GM23338 (cell line): ENCODE measurements around the gene ABCA5. TPM values are rescaled to one million over a fixed set of nuclear protein-coding genes. Genes with fewer than 3 reads are reported as not detected.

Source experiments
- ATAC-seq: fragments of 200-7000 bp; cut with Tn5 transposase; 3 replicates; pipeline ENCODE4 v1.9.1; 2020
- DNase-seq: peaks from one replicate; pipeline ENCODE4 v3.0.0-alpha.2; 2015; ENCODE audit warnings: low spot score
- H2AFZ ChIP-seq: fragments of 200-600 bp; sonication (generic); 2 replicates; pipeline ENCODE4 v1.8.0; 2016; ENCODE audit warnings: antibody characterized with exemption, mild to moderate bottlenecking, moderate library complexity
- H3F3A ChIP-seq: fragments of 200-600 bp; sonication (generic); replicated peaks from 2 replicates; pipeline ENCODE4 v1.8.0; 2017; ENCODE audit warnings: antibody characterized with exemption, mixed run types, low read depth
- H3K27ac ChIP-seq: fragments of 200-600 bp; sonication (generic); 2 replicates; pipeline ENCODE4 v1.6.1; 2016; ENCODE audit warnings: low read depth
- H3K27me3 ChIP-seq: fragments of 200-600 bp; sonication (generic); 2 replicates; pipeline ENCODE4 v1.8.0; 2016; ENCODE audit warnings: mild to moderate bottlenecking, mixed run types, moderate library complexity; ENCODE audit not compliant: insufficient read depth
- H3K36me3 ChIP-seq: fragments of 200-600 bp; sonication (generic); 2 replicates; pipeline ENCODE4 v1.8.0; 2016; ENCODE audit warnings: mild to moderate bottlenecking; ENCODE audit not compliant: insufficient read depth
- H3K4me1 ChIP-seq: fragments of 200-600 bp; sonication (generic); 2 replicates; pipeline ENCODE4 v1.8.0; 2016; ENCODE audit warnings: mild to moderate bottlenecking, moderate library complexity; ENCODE audit not compliant: insufficient read depth
- H3K4me2 ChIP-seq: fragments of 200-600 bp; sonication (generic); 2 replicates; pipeline ENCODE4 v1.7.1; 2017; ENCODE audit warnings: mixed run types
- H3K4me3 ChIP-seq: fragments of 200-600 bp; sonication (generic); 2 replicates; pipeline ENCODE4 v1.6.1; 2016; ENCODE audit warnings: mixed run types
- H3K79me2 ChIP-seq: fragments of 200-600 bp; sonication (generic); replicated peaks from 2 replicates; pipeline ENCODE4 v1.8.0; 2017; ENCODE audit warnings: mild to moderate bottlenecking; ENCODE audit not compliant: insufficient read depth
- H3K9me2 ChIP-seq: fragments of 200-600 bp; sonication (generic); 2 replicates; pipeline ENCODE4 v1.8.0; 2017; ENCODE audit not compliant: insufficient read depth
- H4K20me1 ChIP-seq: fragments of 200-600 bp; sonication (generic); replicated peaks from 2 replicates; pipeline ENCODE4 v1.8.0; 2017; ENCODE audit warnings: mild to moderate bottlenecking; ENCODE audit not compliant: insufficient read depth
- H3K27ac Mint-ChIP-seq: 2 replicates; pipeline ENCODE4 v1.8.0; 2020; ENCODE audit warnings: inconsistent platforms, mild to moderate bottlenecking, moderate library complexity, mixed read lengths
- H3K27me3 Mint-ChIP-seq: 3 replicates; pipeline ENCODE4 v1.8.0; 2022; ENCODE audit warnings: low read depth, mild to moderate bottlenecking, moderate library complexity, mixed read lengths, inconsistent platforms; ENCODE audit not compliant: insufficient read depth, poor library complexity
- H3K36me3 Mint-ChIP-seq: 3 replicates; pipeline ENCODE4 v1.8.0; 2021; ENCODE audit warnings: low read depth, mild to moderate bottlenecking, inconsistent platforms, moderate library complexity, mixed read lengths
- H3K4me1 Mint-ChIP-seq: 3 replicates; pipeline ENCODE4 v1.8.0; 2020; ENCODE audit warnings: mild to moderate bottlenecking, inconsistent platforms, mixed read lengths
- H3K4me3 Mint-ChIP-seq: 3 replicates; pipeline ENCODE4 v1.8.0; 2021; ENCODE audit warnings: moderate library complexity, mild to moderate bottlenecking, inconsistent platforms, mixed read lengths
- H3K9me3 Mint-ChIP-seq: 3 replicates; pipeline ENCODE4 v1.8.0; 2020; ENCODE audit warnings: moderate library complexity, mild to moderate bottlenecking, inconsistent platforms, mixed read lengths
- CREB1 ChIP-seq: fragments of 250-450 bp; sonication (Bioruptor Pico); IDR thresholded peaks from 2 replicates; pipeline ENCODE4 v1.5.0; 2020; ENCODE audit warnings: low read depth, mild to moderate bottlenecking, moderate library complexity
- EZH2 ChIP-seq: fragments of 200-600 bp; sonication (generic); IDR thresholded peaks from one replicate; pipeline ENCODE4 v1.8.0; 2017; ENCODE audit warnings: antibody characterized with exemption, mild to moderate bottlenecking, low read depth; ENCODE audit not compliant: unreplicated experiment
- EZH2phosphoT487 ChIP-seq: fragments of 200-600 bp; sonication (generic); IDR thresholded peaks from one replicate; pipeline ENCODE4 v1.8.1; 2018; ENCODE audit warnings: antibody characterized with exemption; ENCODE audit not compliant: unreplicated experiment
- JUNB ChIP-seq: IDR thresholded peaks from one replicate; pipeline ENCODE4 v1.6.1; 2016; ENCODE audit warnings: antibody characterized with exemption; ENCODE audit not compliant: unreplicated experiment
- NANOG ChIP-seq: IDR thresholded peaks from 2 replicates; pipeline ENCODE4 v1.6.1; 2016; ENCODE audit warnings: antibody characterized with exemption, borderline replicate concordance
- POLR2AphosphoS5 ChIP-seq: IDR thresholded peaks from 2 replicates; pipeline ENCODE4 v1.6.1; 2016; ENCODE audit warnings: antibody characterized with exemption, low read depth
- REST ChIP-seq: IDR thresholded peaks from one replicate; pipeline ENCODE4 v1.6.1; 2018; ENCODE audit warnings: antibody characterized with exemption; ENCODE audit not compliant: unreplicated experiment
- STAT1 ChIP-seq: IDR thresholded peaks from one replicate; pipeline ENCODE4 v1.6.1; 2016; ENCODE audit warnings: antibody characterized with exemption; ENCODE audit not compliant: unreplicated experiment
- ZNF114 ChIP-seq: fragments of 250-450 bp; sonication (Bioruptor Pico); IDR thresholded peaks from 2 replicates; pipeline ENCODE4 v1.5.0; 2020; ENCODE audit warnings: mild to moderate bottlenecking, moderate library complexity
- ZNF331 ChIP-seq: fragments of 250-450 bp; sonication (Bioruptor Pico); IDR thresholded peaks from 2 replicates; pipeline ENCODE4 v1.5.0; 2020; ENCODE audit warnings: low read depth, mild to moderate bottlenecking, moderate library complexity
- polyA plus RNA-seq: library from polyadenylated mRNA; unstranded; fragments of >200 nt; fragmentation: Nextera tagmentation; extraction: Ambion mirVana; gene quantifications from 2 replicates; pipeline ENCODE4 v1.2.1, GENCODE V29; 2016
- total RNA-seq: library from RNA; depleted of rRNA; stranded (reverse); fragments of >200 nt; shearing (Covaris generic); gene quantifications from 2 replicates; pipeline ENCODE4 v1.2.3, GENCODE V29; 2014
- TF ChIP-seq, protein P1 (sequence below): IDR thresholded peaks from 2 replicates; pipeline ENCODE4 v1.6.1; 2016; ENCODE audit warnings: antibody characterized with exemption
- TF ChIP-seq, protein P2 (sequence below): fragments of 250-450 bp; sonication (Bioruptor Pico); IDR thresholded peaks from 2 replicates; pipeline ENCODE4 v1.5.0; 2020; ENCODE audit warnings: mild to moderate bottlenecking, moderate library complexity

Gene ABCA5
- total and polyA plus RNA-seq, 2 experiments from 2014 or later: 3.1 to 3.4 TPM

GRCh38 chr17:69350911-69351310 lies 24.0 kb upstream of the ABCA5 start:
- Mint-ChIP-seq H3K27me3 (no peaks in the 10 kb centered on the region), H3K36me3 (no peaks in the 10 kb centered on the region), H3K4me1 (peaks cover 6% of the 10 kb centered on the region; the same call in 2 of the 3 replicates), H3K4me3 (no peak overlapping the region), H3K9me3 (no peaks in the 10 kb centered on the region), H3K27ac (no peak overlapping the region)
- Histone ChIP-seq H3K36me3 (no peaks in the 10 kb centered on the region), H3K27me3 (no peaks in the 10 kb centered on the region), H3K27ac (no peak overlapping the region), H3K79me2 (no peaks in the 10 kb centered on the region), H4K20me1 (no peaks in the 10 kb centered on the region), H3K4me1 (no peaks in the 10 kb centered on the region), H3K9me2 (no peaks in the 10 kb centered on the region), H3F3A (no peaks in the 10 kb centered on the region), H3K4me3 (no peak overlapping the region), H2AFZ (0 out of 2 replicates have a peak overlapping the region, but pooled peaks have one; percentile 48), H3K4me2 (no peak overlapping the region)
- DNase-seq (no peak), ATAC-seq (no peak)
- TF ChIP-seq EZH2phosphoT487 (no peak), CREB1 (CRISPR knock-in tag) (no peak), STAT1 (no peak), POLR2AphosphoS5 (no peak), ZNF114 (CRISPR knock-in tag) (no peak), JUNB (no peak), ZNF331 (CRISPR knock-in tag) (no peak), NANOG (no peak), EZH2 (no peak), REST (no peak)
- TF ChIP-seq, protein P1, sequence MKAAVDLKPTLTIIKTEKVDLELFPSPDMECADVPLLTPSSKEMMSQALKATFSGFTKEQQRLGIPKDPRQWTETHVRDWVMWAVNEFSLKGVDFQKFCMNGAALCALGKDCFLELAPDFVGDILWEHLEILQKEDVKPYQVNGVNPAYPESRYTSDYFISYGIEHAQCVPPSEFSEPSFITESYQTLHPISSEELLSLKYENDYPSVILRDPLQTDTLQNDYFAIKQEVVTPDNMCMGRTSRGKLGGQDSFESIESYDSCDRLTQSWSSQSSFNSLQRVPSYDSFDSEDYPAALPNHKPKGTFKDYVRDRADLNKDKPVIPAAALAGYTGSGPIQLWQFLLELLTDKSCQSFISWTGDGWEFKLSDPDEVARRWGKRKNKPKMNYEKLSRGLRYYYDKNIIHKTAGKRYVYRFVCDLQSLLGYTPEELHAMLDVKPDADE: no peak
- TF ChIP-seq, protein P2, sequence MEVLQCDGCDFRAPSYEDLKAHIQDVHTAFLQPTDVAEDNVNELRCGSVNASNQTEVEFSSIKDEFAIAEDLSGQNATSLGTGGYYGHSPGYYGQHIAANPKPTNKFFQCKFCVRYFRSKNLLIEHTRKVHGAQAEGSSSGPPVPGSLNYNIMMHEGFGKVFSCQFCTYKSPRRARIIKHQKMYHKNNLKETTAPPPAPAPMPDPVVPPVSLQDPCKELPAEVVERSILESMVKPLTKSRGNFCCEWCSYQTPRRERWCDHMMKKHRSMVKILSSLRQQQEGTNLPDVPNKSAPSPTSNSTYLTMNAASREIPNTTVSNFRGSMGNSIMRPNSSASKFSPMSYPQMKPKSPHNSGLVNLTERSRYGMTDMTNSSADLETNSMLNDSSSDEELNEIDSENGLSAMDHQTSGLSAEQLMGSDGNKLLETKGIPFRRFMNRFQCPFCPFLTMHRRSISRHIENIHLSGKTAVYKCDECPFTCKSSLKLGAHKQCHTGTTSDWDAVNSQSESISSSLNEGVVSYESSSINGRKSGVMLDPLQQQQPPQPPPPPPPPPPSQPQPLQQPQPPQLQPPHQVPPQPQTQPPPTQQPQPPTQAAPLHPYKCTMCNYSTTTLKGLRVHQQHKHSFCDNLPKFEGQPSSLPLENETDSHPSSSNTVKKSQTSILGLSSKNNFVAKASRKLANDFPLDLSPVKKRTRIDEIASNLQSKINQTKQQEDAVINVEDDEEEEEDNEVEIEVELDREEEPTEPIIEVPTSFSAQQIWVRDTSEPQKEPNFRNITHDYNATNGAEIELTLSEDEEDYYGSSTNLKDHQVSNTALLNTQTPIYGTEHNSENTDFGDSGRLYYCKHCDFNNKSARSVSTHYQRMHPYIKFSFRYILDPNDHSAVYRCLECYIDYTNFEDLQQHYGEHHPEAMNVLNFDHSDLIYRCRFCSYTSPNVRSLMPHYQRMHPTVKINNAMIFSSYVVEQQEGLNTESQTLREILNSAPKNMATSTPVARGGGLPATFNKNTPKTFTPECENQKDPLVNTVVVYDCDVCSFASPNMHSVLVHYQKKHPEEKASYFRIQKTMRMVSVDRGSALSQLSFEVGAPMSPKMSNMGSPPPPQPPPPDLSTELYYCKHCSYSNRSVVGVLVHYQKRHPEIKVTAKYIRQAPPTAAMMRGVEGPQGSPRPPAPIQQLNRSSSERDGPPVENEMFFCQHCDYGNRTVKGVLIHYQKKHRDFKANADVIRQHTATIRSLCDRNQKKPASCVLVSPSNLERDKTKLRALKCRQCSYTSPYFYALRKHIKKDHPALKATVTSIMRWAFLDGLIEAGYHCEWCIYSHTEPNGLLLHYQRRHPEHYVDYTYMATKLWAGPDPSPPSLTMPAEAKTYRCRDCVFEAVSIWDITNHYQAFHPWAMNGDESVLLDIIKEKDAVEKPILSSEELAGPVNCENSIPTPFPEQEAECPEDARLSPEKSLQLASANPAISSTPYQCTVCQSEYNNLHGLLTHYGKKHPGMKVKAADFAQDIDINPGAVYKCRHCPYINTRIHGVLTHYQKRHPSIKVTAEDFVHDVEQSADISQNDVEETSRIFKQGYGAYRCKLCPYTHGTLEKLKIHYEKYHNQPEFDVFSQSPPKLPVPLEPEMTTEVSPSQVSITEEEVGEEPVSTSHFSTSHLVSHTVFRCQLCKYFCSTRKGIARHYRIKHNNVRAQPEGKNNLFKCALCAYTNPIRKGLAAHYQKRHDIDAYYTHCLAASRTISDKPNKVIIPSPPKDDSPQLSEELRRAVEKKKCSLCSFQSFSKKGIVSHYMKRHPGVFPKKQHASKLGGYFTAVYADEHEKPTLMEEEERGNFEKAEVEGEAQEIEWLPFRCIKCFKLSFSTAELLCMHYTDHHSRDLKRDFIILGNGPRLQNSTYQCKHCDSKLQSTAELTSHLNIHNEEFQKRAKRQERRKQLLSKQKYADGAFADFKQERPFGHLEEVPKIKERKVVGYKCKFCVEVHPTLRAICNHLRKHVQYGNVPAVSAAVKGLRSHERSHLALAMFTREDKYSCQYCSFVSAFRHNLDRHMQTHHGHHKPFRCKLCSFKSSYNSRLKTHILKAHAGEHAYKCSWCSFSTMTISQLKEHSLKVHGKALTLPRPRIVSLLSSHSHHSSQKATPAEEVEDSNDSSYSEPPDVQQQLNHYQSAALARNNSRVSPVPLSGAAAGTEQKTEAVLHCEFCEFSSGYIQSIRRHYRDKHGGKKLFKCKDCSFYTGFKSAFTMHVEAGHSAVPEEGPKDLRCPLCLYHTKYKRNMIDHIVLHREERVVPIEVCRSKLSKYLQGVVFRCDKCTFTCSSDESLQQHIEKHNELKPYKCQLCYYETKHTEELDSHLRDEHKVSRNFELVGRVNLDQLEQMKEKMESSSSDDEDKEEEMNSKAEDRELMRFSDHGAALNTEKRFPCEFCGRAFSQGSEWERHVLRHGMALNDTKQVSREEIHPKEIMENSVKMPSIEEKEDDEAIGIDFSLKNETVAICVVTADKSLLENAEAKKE: no peak
